NCI-H82 treated with DMSO at 0.1 percent for 48 hours (cell line): ENCODE data around the gene NLGN1.
"Not testable (repeated sequence)": the region's sequence is repeated elsewhere in the genome, so short reads cannot be mapped to it uniquely, and the experiment has no call there.

Experiments
- DNase-seq: peaks from one replicate; lab custom pipeline; 2025; ENCODE audit not compliant: unreplicated experiment; lab: John Stamatoyannopoulos, UW

The NLGN1 gene

DNA sequence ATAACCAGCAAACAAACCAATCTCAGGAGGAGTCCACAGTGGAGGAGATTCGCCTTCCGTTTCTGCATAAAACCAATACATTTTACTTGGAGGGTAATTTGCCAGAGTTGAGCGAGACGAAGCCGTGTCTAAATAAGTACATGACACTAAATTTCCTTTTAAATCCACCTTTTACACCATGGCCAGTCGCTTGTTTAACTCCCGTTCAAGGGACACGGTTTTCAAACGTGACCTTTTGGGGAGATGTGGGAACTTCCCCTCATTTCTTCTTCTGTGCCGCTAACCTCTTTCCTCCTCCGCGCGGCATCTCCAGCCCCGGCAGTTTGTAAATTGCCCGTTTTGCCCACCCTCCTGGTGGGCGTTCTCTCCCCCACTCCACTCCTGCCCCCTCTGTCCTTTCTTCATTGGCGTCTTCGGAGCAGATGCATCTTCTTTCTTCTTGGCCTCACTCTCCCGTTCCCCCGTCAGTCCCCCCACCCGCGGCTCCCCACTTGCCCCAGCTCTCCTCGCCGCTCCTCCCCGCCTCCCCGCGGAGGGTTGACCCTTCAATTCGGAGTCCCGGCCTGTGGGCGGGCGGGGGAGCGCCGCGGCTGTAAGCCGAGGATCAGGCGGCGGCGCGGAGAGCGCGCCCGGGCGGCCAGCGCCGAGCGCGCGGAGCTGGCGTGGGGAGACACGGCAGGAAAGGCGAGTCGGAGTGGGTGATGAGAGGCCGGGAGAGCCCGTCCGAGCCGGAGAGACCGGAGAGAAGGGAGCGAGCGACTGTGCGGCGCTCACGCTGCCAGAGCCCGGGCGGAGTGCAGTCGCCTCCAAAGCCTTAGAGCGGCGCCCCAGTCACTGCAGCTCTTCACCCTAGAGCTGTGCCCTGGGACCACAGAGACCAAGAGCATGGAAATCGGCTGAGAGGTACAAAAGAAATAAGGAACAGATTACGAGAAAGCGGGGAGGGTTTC lies at the start of gene NLGN1:
TSS of gene NLGN1 (plus strand) at position 584 of the 950 bp plus-strand sequence.
- peak; percentile 31 for DNase-seq

DNA sequence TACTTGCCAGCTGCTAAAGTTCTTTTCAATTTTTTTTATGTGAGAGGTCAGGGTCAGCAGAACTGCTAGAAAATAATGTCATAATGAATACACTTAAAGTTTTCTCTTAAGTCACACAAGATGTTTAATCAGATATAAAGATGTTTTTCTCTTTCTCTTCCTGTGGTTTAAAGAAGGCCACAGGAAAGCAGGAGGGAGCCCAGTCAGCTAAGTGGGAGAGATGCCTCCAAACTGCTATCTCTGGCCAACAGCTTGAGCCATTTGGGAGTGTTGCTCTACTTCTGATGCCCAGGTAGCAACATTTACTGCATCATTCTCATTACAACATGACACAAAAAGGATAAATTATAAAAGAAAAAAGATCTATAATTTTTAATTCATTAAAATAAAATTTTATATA lies 45.7 kb upstream of the NLGN1 start:
- no peak for DNase-seq

DNA sequence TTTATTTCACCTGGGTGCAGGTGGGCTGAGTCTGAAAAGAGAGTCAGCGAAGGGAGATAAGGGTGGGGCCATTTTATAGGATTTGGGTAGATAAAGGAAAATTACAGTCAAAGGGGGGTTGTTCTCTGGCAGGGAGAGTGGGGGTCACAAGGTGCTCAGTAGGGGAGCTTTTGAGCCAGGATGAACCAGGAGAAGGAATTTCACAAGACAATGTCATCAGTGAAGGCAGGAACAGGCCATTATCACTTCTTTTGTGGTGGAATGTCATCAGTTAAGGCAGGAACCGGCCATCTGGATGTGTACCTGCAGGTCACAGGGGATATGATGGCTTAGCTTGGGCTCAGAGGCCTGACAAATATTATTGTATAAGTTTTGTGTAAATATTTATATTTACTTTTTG lies 44.4 kb upstream of the NLGN1 start:
- DNase-seq: not testable (repeated sequence)

DNA sequence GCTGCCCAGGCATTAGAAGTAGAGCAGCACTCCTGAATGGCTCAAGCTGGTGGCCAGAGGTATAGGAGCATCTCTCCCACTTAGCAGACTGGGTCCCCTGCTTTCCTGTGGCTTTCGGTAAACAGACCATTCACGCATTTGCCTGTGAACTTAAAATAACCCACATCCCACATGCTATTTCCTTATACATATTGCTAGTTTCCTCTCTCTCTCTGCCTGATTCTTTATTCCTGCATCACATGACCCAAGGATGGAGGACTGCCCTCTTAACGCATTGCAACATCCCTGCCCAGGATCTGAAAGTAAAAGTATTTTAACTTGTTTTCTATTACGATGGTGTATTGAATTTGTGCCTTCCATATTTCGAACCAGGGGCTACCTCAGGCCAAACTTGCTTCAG lies 43.4 kb upstream of the NLGN1 start:
- no peak for DNase-seq

DNA sequence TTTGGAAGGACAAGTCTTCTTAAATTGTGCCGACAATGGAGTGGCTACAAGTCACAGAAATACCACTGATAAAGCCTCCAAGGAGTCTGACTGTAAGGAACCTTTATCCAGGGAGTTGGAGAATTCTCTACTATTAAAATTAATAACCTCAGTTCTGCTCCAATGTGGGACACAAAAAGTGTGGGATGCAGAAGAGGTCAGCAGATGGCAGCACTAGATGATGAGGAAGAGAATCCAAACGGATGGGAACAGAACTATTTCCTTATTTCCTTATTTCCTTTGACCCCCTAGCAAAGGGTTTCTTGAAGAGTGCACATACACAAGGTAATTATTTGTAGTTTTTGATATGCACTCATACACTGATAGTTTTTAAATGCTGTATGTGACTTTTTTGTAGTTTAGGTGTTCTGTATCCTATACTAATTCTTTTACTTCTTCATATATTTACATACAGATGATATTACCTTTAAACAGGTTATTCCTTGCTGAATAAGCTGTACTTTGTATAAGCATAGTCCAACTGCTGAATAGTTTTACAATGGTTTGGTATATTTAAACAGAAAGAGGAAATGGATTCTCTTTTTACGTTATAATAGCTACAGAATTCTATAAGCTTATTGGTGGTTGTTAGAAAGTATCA lies 25.6 kb upstream of the NLGN1 start:
- DNase-seq: peak; percentile 27

DNA sequence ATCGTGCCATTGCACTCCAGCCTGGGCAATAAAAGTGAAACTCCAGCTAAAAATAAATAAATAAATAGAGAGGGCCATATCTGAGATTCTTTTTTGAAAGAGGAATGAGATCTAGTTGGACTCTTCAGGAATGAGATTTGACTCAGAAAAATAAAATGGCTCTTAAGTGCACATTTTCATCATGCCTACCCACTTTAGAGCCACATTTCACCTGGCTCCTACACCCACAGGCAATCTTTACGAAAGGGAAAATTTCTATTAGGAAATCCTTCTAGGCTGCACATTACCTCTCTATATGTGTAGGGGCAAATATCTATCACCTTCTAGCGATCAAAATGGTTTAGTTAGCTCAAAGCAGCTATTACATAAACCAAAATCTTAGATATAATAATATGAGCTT lies 16.9 kb upstream of the NLGN1 start:
- no peak for DNase-seq

DNA sequence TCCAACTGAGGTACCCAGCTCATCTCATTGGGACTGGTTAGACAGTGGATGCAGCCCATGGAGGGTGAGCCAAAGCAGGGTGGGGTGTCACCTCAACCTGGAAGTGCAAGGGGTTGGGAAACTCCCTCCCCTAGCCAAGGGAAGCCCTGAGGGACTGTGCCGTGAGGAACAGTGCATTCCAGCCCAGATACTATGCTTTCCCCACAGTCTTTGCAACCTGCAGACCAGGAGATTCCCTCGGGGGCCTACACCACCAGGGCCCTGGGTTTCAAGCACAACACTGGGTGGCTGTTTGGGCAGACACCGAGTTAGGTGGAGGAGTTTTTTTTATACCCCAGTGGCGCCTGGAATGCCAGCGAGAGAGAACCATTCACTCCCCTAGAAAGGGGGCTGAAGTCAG lies 15.6 kb upstream of the NLGN1 start:
- DNase-seq: not testable (repeated sequence)

DNA sequence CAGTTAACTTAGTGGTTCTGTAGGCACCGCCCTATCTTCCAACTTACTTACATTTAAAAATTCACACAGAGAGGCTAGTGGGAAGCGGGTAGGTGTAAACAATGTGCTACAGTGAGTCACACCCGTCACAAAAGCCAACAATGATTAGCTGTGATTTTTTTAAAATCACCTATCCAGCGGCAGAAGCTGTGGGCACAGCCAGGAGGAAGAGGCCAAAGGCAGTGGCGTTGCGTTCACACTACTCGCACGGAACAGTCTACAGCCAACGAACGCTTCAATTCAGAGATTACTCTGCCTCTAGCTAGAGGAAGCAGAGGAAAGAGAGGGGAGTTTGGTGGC lies 2.5 kb upstream of the NLGN1 start:
- peak; percentile 84 for DNase-seq

DNA sequence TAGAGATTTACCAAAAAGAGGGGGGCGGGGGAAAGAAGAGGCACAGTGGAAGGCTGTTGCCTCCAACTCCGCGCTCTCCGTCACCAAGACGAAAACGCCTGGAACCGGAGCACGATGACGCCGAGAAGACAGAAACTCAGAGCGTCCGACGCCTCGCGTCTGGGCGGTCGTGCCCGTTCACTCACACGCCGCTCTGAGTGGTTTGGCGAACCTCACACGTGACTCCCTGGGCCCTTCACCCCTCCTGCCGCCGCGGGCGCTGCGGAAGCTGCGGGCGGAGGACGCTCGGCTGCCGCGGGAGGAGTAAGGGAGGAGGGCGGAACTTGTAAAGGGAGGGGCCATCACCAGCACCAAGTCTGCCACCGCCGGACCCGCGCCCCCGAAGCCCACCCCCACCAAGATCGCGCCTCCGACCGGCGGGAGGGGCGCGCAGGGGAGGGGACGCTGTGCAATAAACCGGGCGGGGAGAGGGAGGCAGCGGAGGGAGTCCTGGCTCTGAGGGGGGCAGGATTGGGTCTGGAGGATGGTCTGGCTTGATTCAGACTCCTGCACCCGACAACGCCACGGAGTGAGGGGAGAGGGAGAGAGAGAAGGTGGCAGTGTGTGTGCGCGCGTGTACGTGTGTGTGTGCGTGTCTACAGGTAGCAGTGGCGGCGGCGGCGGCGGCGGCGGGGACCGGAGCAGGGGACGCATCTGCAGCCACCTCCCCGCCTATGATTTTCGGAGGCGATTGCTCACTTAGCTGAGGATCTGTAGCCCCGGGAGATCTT lies 1.9 kb upstream of the NLGN1 start:
- peak; percentile 88 for DNase-seq

DNA sequence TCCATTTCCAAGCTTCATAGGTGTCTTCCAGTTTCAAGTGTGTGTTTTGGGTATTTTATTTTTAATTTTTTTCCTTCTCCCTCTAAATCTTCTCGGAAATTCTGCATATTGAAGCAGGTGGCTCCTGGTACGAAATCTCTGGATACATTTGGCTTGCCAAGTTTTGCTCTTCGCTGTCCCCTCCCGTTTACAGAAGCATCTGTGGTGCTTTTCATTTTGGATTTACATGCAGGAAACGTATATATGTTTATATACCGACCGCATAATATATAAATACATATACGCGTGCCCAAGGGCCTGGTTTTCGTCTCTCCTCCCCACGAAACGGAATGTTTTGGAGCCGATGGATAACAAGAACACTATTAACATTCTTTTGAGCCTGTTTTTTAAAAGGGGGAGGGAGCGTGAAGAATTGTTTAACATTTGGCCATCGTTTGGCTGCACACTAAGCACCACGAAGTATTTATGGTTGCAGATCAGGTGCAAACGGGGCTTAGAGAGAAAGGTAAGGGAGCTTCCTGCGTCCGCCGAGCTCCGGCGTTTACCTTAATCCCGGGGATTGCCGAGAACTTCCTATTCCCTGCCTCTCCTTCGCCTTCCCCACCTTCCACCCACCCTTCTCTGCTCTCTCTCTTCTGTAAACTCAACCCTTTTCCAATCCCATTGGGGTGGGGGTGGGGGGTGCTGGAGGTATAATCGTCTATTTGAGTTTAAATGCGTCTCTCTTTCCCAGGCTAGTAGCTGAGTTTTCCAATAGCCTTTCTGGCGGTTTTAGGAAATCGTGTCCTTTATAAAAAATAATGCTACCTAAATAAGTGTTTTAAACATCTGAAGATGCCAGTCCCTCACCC lies 1.1 kb upstream of the NLGN1 start:
- DNase-seq: no peak

DNA sequence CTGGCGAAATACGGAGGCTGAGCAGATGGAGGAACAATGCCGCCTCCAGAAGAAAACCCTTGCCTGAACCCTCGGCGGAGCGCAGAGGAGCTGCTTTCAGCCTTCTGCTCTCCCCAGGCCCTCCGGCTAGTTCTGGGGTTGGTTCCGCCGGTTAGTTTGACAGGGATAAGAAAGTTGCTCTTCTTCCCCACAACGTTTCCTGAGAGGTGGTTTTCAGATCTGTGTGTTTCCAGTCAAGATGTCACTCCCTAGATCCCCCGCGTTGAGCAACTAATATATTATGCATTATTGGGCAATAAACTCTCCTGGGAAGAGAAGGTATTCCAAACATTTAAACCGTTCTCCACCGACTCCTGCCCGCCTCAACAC lies 551 bp downstream of the NLGN1 start:
- DNase-seq: no peak

DNA sequence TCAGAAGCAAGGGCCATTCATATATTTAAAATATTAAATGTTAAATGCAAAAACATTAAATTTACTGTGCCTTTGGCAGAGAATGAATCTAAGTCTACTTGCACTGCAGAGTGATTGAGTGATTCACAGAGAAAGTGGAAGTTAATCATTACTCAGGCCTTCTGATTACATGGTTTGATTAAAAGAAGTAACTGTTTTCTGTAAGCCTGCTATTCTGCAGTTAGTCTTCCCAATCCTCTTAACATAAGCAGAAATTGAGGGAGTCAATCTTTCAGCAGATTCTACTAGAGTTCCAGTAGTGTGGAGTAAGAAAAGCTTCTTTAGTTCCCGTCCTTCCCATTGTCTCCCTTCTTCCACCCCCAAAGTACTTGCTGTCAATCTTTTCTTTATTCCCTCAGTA lies 1.5 kb downstream of the NLGN1 start:
- peak; percentile 19 for DNase-seq

DNA sequence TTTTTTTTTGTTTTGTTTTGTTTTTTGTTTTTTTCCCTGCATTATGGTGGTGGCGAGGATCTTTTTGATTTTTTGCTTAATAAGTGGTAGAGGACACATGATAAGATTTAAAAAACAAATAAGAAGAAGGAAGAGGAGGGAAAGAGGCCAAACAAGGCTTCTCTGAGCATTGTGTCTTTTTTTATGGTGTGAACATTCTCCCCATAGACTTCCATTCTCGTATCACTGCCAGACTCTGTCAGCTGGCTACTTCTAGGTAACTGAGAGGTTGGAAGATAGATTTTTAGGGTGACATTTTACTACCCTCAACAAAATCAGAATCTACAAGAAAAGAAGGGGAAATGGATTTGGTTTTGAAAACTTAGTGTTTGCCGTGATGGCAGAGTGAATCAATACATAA lies 3.8 kb downstream of the NLGN1 start:
- no peak for DNase-seq

DNA sequence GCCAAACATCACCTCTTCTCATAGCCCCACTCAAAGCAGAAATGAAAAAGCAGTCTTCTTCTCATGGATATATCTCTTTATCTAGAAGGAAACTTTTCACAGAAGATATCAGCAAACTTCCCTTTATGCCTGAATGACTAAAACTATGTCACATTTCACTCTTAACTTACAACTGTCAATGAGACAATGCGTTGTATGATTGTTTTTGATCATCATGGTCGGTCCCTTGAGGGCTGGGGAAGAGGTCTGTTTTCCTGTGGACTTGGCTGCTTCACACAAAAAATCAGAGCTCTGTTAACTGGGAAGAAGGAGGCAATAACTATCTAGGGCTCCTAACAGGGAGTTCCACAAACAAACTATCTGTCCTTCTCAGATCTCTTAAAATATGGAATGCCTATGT lies 5.1 kb downstream of the NLGN1 start:
- DNase-seq: no peak

DNA sequence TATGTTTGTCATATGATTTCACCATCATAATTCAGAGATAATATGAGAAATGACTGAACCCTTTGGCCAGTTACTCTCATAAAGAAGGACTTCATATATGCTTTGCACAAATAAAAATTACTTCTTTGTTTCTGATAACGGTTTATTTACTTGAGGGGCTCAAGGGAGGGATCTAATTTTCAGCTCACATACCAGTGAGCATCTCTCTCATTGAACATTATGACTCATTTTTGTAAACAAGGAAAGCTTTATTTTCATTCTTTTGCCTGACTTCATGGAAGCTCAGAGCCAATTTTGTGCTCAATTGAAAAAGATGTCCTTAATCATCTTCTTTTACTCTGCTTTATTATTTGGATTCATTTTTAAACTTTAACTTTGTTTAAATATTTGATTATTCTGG lies 5.8 kb downstream of the NLGN1 start:
- no peak for DNase-seq

DNA sequence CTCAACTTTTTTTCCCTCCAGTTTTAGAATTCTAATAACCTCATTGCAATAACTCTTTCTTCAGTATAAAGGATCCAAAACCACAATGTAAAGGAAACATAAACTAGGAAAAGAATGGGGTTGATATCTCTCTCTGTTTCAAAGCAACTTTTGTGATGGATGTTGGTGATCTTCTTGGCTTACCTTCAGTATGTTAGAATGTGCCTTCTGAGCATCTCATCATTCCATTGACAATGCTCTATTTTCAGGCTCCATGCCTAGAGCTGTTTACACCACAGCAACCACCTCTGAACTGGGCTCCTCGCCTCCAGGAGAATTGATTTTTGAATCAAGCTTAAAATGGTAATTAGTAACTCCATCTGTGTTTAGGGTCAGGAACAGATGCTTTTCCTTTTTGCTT lies 6.6 kb downstream of the NLGN1 start:
- no peak for DNase-seq

DNA sequence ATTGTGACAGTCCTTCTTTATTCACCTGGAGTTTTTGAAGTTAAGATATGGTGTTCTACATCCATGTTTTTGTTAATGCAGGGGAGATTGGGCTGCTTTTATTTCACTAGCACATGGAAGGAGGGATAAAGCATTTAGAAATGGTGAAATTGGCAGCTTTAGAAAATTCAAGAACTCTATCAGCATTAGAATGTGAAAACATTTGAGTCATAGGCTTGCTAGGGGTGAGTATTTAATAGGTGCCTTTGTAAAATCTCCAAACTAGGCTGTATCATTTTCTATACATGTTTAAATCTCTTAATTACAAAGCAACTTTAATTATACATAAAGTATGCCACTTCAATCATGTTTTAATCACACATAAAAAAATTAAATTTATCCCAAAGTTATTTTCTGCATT lies 12.9 kb downstream of the NLGN1 start:
- no peak for DNase-seq

DNA sequence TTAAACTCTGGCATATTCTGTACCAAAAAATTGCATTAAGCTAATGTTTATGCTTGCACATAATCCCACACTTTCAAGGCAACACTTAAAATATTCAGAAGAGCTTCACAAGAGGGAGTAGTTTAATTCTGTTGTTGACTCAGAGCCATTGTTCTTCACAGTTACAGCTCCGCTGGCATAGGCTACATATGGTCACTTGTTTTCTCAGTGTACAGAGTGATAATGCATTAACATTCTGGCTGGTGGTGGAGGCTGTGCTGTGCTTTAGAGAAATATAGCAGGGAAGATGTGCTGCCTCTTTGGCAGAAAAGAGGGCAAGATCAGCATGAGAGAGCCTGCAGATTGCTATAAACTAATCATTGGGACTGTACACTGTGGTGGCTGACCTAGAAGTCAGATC lies 13.3 kb downstream of the NLGN1 start:
- DNase-seq: no peak

DNA sequence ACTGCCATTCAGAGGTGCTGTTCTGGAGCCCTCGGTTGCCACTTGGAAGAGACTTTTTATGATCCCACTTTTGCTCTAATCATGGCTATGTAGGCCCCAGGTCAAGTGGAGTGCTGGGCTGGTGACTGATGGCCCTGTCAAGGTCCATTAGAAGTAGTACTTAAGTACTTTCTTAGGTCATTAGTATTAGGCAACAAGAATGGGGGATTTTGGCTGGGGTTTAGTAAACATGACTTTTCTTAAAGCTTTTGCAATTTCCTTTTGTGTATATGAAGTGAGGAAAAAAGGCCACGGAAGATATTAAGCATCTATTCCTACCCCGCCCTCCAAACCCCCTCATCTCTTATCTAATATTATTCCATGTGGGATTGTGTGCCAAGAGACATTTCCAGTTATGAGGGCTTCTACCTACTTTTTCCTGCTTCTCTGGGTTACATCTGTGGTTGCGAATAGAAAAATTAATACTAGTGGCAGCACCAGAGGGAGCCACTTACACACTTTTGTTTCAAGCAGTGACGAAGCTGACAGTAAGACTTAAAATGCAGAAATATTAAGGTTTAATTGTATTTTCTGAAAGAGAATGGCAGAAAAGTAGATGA lies 13.9 kb downstream of the NLGN1 start:
- no peak for DNase-seq

DNA sequence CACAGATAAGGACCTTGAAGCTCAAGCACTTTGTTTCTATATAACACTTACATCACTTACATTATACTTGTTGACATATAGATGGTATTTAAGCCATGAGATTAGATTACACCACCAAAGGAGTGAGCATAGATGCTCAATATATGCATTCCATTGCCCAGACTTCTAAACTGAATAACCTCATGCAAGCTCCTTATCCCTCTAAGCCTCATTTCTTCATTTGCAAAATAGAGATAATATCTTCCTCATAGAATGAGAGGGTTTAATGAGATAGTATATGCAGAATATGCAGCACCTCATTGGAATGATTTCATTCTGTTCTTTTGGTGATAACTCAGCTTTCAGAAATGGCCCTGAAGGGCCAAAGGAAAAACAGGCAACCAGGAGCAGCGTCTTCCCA lies 18.5 kb downstream of the NLGN1 start:
- no peak for DNase-seq

DNA sequence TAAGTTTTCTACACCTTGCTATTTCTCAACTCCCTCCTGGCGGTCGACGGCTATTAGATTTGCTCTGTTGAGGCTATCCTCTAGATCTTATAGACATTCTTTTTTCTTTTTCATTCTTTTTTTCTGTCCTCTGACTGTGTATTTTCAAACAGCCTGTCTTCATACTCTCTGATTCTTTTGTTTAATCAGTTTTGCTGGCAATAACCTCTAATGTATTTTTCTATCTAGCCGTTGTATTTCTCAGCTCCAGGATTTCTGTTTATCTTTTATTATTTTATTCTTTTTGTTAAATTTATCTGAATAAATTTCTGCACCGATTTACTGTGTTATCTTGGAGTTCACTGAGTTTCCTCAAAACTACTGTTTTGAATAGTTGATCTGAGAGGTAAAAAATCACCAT lies 31.5 kb downstream of the NLGN1 start:
- DNase-seq: no peak
